Sigmoid colon (tissue), 7 donors: ENCODE measurements around the gene COP1. TPM values are rescaled to one million over a fixed set of nuclear protein-coding genes. Genes with fewer than 3 reads are reported as not detected.

Experiments used
- DNase-seq: peaks from one replicate; pipeline ENCODE4 v3.0.0-alpha.2; 2019
- H3K27ac ChIP-seq, 4 donors: fragments of 200-600 bp; sonication (generic); one replicate each; pipeline ENCODE4 v1.5.1; 2016 to 2019; ENCODE audit warnings: mild to moderate bottlenecking in 1 of 4
- H3K27me3 ChIP-seq, 3 donors: fragments of 200-600 bp; sonication (generic); one replicate each; pipeline ENCODE4 v1.5.1; 2019; ENCODE audit warnings: mild to moderate bottlenecking in 1 of 3
- H3K36me3 ChIP-seq, 4 donors: fragments of 200-600 bp; sonication (generic); one replicate each; pipeline ENCODE4 v1.5.1; 2016 to 2019
- H3K4me1 ChIP-seq, 4 donors: fragments of 200-600 bp; sonication (generic); one replicate each; pipeline ENCODE4 v1.5.1; 2017 to 2019
- H3K4me3 ChIP-seq, 4 donors: fragments of 200-600 bp; sonication (generic); one replicate each; pipeline ENCODE4 v1.5.1; 2017 to 2019; ENCODE audit warnings: mild to moderate bottlenecking in 2 of 4, moderate library complexity in 1 of 4
- H3K9me3 ChIP-seq, 4 donors: fragments of 200-600 bp in 3 of 4; sonication (generic) in 3 of 4; one replicate each; pipeline versions ENCODE4 v1.5.1 to v1.6.1; 2013 to 2019
- CTCF ChIP-seq, 4 experiments: fragments of 450-650 bp in 3 of 4; fragments of 200-600 bp in 1 of 4; IDR thresholded peaks; one replicate each; pipeline ENCODE4 v1.5.1; 2016 to 2019; ENCODE audit warnings: antibody characterized with exemption in 4 of 4, mild to moderate bottlenecking in 3 of 4, moderate library complexity in 2 of 4
- EP300 ChIP-seq, 4 donors: sonication (generic); formaldehyde crosslinking; IDR thresholded peaks; one replicate each; pipeline ENCODE4 v1.6.1; 2017; ENCODE audit warnings: antibody characterized with exemption in 4 of 4
- POLR2A ChIP-seq, 2 donors: fragments of 450-650 bp; IDR thresholded peaks; one replicate each; pipeline ENCODE4 v1.6.1; 2016; ENCODE audit warnings: antibody characterized with exemption in 2 of 2, mild to moderate bottlenecking in 2 of 2, moderate library complexity in 2 of 2
- POLR2AphosphoS5 ChIP-seq, 4 donors: sonication (generic); formaldehyde crosslinking; IDR thresholded peaks; one replicate each; pipeline ENCODE4 v1.6.1; 2017; ENCODE audit warnings: antibody characterized with exemption in 4 of 4
- WGBS, 2 donors: extraction: QIAGEN DNeasy Blood & Tissue Kit; methylation state at CpG; one replicate each; pipeline ENCODE4 v1.1.7; 2013; 5-methylcytosine and 5-hydroxymethylcytosine counted together
- intact Hi-C: fragments of 100-400 bp; cut with DNase I; formaldehyde crosslinking; loops from one replicate; pipeline ENCODE4 v1.15.1; 2023
- polyA plus RNA-seq, 3 donors: library from polyadenylated mRNA; stranded (reverse); fragments of 200-250 nt; gene quantifications; one replicate each; pipeline ENCODE4 v1.2.3, GENCODE V29; 2013
- total RNA-seq, 4 donors: library from RNA; depleted of rRNA; stranded (reverse); fragments of >200 nt; gene quantifications; one replicate each; pipeline ENCODE4 v1.1.0, GENCODE V29; 2016
- donor health status: healthy with polysubstance abuse.
- donor health status: Bipolar disorder and iron deficiency.
- donor health status: healthy.

COP1 gene
- total and polyA plus RNA-seq, 7 donors: 33.9 to 64.5 (median 55.9) TPM

- 91% methylated on average over 1 of the region's 1 CpG for WGBS, 2 donors
- no peak for DNase-seq
- intact Hi-C loops: no loop called here
Observed at GRCh38 chr1:176055398-176055797, 151.7 kb downstream of the COP1 start.

GRCh38 chr1:176051902-176052518 is 155.1 kb downstream of the COP1 start:
- no peaks in the 10 kb centered on the region for H3K9me3 ChIP-seq
- TF ChIP-seq CTCF (IDR thresholded peaks at IDR 0.05): no peak
- TF ChIP-seq POLR2A (IDR thresholded peaks at IDR 0.05): no peak
- TF ChIP-seq EP300 (IDR thresholded peaks at IDR 0.05): no peak
- no peak for TF ChIP-seq POLR2AphosphoS5 (IDR thresholded peaks at IDR 0.05)
- 86 to 90% methylated on average over 4 of the region's 4 CpGs for WGBS, 2 donors
- H3K27me3 ChIP-seq: no peaks in the 10 kb centered on the region
- no peak overlapping the region for H3K27ac ChIP-seq
- H3K4me3 ChIP-seq: no peak overlapping the region
- intact Hi-C loops: no loop called here
- no peak for DNase-seq
- H3K4me1 ChIP-seq: peaks cover 0 to 5% (median 0%) of the 10 kb centered on the region in 4 donors
- H3K36me3 ChIP-seq: no peaks in the 10 kb centered on the region

More at GRCh38 chr1:176055398-176055797, 151.7 kb downstream of the COP1 start:
- no peak for TF ChIP-seq POLR2AphosphoS5 (IDR thresholded peaks at IDR 0.05)
- no peak for TF ChIP-seq POLR2A (IDR thresholded peaks at IDR 0.05)
- no peak for TF ChIP-seq CTCF (IDR thresholded peaks at IDR 0.05)
- TF ChIP-seq EP300 (IDR thresholded peaks at IDR 0.05): no peak
- no peaks in the 10 kb centered on the region for H3K36me3 ChIP-seq
- no peaks in the 10 kb centered on the region for H3K27me3 ChIP-seq
- no peaks in the 10 kb centered on the region for H3K9me3 ChIP-seq
- no peak overlapping the region for H3K4me3 ChIP-seq
- H3K27ac ChIP-seq: no peak overlapping the region
- no peaks in the 10 kb centered on the region for H3K4me1 ChIP-seq

- intact Hi-C loops: no loop called here
- DNase-seq: no peak
- H3K36me3 ChIP-seq: no peaks in the 10 kb centered on the region
- H3K4me3 ChIP-seq: no peak overlapping the region
- TF ChIP-seq CTCF (IDR thresholded peaks at IDR 0.05): no peak
- TF ChIP-seq POLR2A (IDR thresholded peaks at IDR 0.05): no peak
- TF ChIP-seq EP300 (IDR thresholded peaks at IDR 0.05): no peak
- TF ChIP-seq POLR2AphosphoS5 (IDR thresholded peaks at IDR 0.05): no peak
- H3K27me3 ChIP-seq: no peaks in the 10 kb centered on the region
- H3K4me1 ChIP-seq: peaks cover 0 to 5% (median 0%) of the 10 kb centered on the region in 4 donors
- 95 to 96% methylated on average over 3 of the region's 3 CpGs for WGBS, 2 donors
- H3K9me3 ChIP-seq: no peaks in the 10 kb centered on the region
- H3K27ac ChIP-seq: no peak overlapping the region
Observed at GRCh38 chr1:176051402-176051801, 155.7 kb downstream of the COP1 start.

DNA sequence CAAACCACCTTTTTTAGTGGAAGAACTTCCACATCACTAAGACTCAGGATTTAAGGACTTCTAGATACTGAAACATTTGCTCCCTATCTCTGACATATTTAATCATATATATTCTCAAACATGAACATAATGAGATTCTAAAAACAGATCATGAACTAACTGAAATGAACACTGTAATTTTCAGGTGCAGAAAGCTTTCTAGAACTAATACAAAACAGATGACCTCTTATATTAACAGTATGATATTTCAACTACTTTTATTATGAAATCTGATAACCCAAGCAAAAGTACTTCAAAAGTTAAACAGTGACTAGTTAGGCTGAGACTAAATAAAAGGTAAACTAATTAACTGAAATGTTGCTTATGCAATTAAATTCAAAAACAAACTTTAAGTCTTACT is 157.5 kb downstream of the COP1 start:
- no peak for DNase-seq
- TF ChIP-seq EP300 (IDR thresholded peaks at IDR 0.05) (no peak), POLR2A (IDR thresholded peaks at IDR 0.05) (no peak)
- Histone ChIP-seq H3K36me3 (peaks cover 0 to 7% (median 0%) of the 10 kb centered on the region in 4 donors), H3K27ac (no peak overlapping the region), H3K27me3 (no peaks in the 10 kb centered on the region), H3K4me3 (no peak overlapping the region), H3K9me3 (no peaks in the 10 kb centered on the region), H3K4me1 (peaks cover 0 to 5% (median 0%) of the 10 kb centered on the region in 4 donors)
- intact Hi-C loops: no loop called here

DNA sequence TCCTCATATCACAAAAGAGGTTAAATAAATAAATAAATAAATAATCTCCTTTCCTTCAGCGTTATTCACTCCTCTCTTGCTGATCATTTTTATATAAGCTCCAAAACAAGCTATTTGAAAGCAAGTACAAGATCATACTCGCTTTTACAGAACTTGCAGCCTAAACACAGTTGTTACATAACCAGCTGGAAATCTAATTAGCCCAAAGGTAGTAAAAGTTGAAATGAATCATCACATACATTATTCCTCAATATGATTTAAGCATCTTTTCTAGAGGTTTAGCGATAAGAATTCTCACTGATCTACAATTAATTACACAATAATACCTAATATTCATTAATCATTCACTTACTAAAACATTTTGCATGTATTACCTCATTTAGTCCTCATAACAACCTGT is 160.2 kb downstream of the COP1 start:
- TF ChIP-seq POLR2A (IDR thresholded peaks at IDR 0.05) (no peak), EP300 (IDR thresholded peaks at IDR 0.05) (no peak), POLR2AphosphoS5 (IDR thresholded peaks at IDR 0.05) (no peak), CTCF (IDR thresholded peaks at IDR 0.05) (no peak)
- intact Hi-C loops: no loop called here
- no peak overlapping the region for H3K27ac ChIP-seq

More for the DNA sequence above, 160.2 kb downstream of the COP1 start:
- H3K36me3 ChIP-seq: peaks cover 0 to 26% (median 2%) of the 10 kb centered on the region in 4 donors
- H3K4me1 ChIP-seq: peaks cover 0 to 5% (median 0%) of the 10 kb centered on the region in 4 donors
- no peak overlapping the region for H3K4me3 ChIP-seq
- no peak for DNase-seq
- H3K9me3 ChIP-seq: no peaks in the 10 kb centered on the region
- WGBS, 2 donors: 98% methylated on average over 3 of the region's 3 CpGs
- no peaks in the 10 kb centered on the region for H3K27me3 ChIP-seq
